H1 (cell line): Measurements from ENCODE around the gene PROK2. TPM values are rescaled to one million over a fixed set of nuclear protein-coding genes. Genes with fewer than 3 reads are reported as not detected.

ENCODE experiments used
- CTCF ChIA-PET: fragments of 300-600 bp; sonication (Branson Sonifier 250); formaldehyde crosslinking; loops from one replicate; lab custom pipeline; 2021; ENCODE audit not compliant: partially characterized antibody; lab: Charles Lee
- POLR2A ChIA-PET: fragments of 300-600 bp; sonication (Branson Sonifier 250); formaldehyde crosslinking; loops from one replicate; lab custom pipeline; 2021; ENCODE audit warnings: inconsistent platforms; ENCODE audit not compliant: partially characterized antibody; lab: Charles Lee
- DNase-seq, 2 experiments: peaks; one replicate each; pipeline versions ENCODE4 v3.0.0 to v3.0.0-alpha.2; 2010 to 2022; ENCODE audit warnings: low spot score in 2 of 2, low read depth in 1 of 2, mixed read lengths in 1 of 2
- FAIRE-seq: peaks from 2 replicates; lab custom pipeline; 2011; peaks lifted over from hg19 to GRCh38; lab: Jason Lieb, UNC
- H2AFZ ChIP-seq: 2 replicates; pipeline ENCODE4 v1.8.1; 2012; ENCODE audit warnings: low read length, inconsistent platforms
- H2AK5ac ChIP-seq: 2 replicates; pipeline ENCODE4 v1.6.1; 2013; ENCODE audit warnings: low read depth, low read length
- H2BK120ac ChIP-seq: replicated peaks from 2 replicates; pipeline ENCODE3; 2013; ENCODE audit warnings: low read depth, low read length, inconsistent platforms
- H2BK12ac ChIP-seq: 2 replicates; pipeline ENCODE4 v1.6.1; 2013; ENCODE audit warnings: low read depth, low read length
- H2BK15ac ChIP-seq: 2 replicates; pipeline ENCODE4 v1.6.1; 2013; ENCODE audit warnings: low read length
- H2BK20ac ChIP-seq: 2 replicates; pipeline ENCODE4 v1.6.1; 2013; ENCODE audit warnings: low read length
- H2BK5ac ChIP-seq: 2 replicates; pipeline ENCODE4 v1.6.1; 2013; ENCODE audit warnings: low read depth, low read length
- H3K14ac ChIP-seq: 2 replicates; pipeline ENCODE4 v1.6.1; 2013; ENCODE audit warnings: inconsistent platforms; ENCODE audit not compliant: insufficient read length
- H3K18ac ChIP-seq: 2 replicates; pipeline ENCODE4 v1.6.1; 2013; ENCODE audit warnings: low read length; ENCODE audit errors: extremely low read depth
- H3K23ac ChIP-seq: 2 replicates; pipeline ENCODE4 v1.6.1; 2013; ENCODE audit warnings: inconsistent platforms; ENCODE audit not compliant: insufficient read length
- H3K23me2 ChIP-seq: 2 replicates; pipeline ENCODE4 v1.6.1; 2013; ENCODE audit warnings: low read depth, low read length
- H3K27ac ChIP-seq: 2 replicates; pipeline ENCODE4 v1.6.1; 2011; ENCODE audit warnings: low read depth, low read length, inconsistent platforms
- H3K27me3 ChIP-seq, 4 experiments: replicated peaks in 1 of 4; 1 replicate in 1 of 4; 2 replicates in 3 of 4; pipeline versions ENCODE4 v1.6.1 to v1.8.1; 2011 to 2013; ENCODE audit warnings: low read length in 3 of 4, mild to moderate bottlenecking in 3 of 4, inconsistent platforms in 2 of 4, mixed read lengths in 2 of 4, moderate library complexity in 1 of 4; ENCODE audit not compliant: control insufficient read depth in 3 of 4, insufficient read depth in 3 of 4; ENCODE audit errors: extremely low read depth in 1 of 4
- H3K36me3 ChIP-seq, 4 experiments: 2 replicates each; pipeline versions ENCODE4 v1.6.1 to v1.8.1; 2011 to 2013; ENCODE audit warnings: mild to moderate bottlenecking in 4 of 4, low read length in 3 of 4, moderate library complexity in 2 of 4, control low read depth in 1 of 4, inconsistent platforms in 1 of 4; ENCODE audit not compliant: insufficient read depth in 4 of 4, control insufficient read depth in 2 of 4
- H3K4ac ChIP-seq: replicated peaks from 2 replicates; pipeline ENCODE3; 2013; ENCODE audit warnings: low read length, low read depth, mixed read lengths, inconsistent platforms; ENCODE audit not compliant: insufficient read length
- H3K4me1 ChIP-seq, 4 experiments: replicated peaks in 1 of 4; 1 replicate in 1 of 4; 2 replicates in 3 of 4; pipeline versions ENCODE4 v1.6.1 to v1.8.1; 2011 to 2013; ENCODE audit warnings: low read length in 3 of 4, inconsistent platforms in 2 of 4, mixed read lengths in 1 of 4; ENCODE audit not compliant: insufficient read depth in 4 of 4, control insufficient read depth in 3 of 4
- H3K4me2 ChIP-seq, 2 experiments: 2 replicates each; pipeline versions ENCODE4 v1.6.1 to v1.8.1; 2011 to 2013; ENCODE audit warnings: low read depth in 2 of 2, low read length in 2 of 2, control low read depth in 1 of 2, inconsistent platforms in 1 of 2, mild to moderate bottlenecking in 1 of 2; ENCODE audit not compliant: insufficient read depth in 1 of 2
- H3K4me3 ChIP-seq, 4 experiments: fragments of 200-600, 300-600 bp in 1 of 4; sonication (generic), shearing (Covaris generic), sonication (Bioruptor Twin) in 1 of 4; 2 replicates each; pipeline versions ENCODE4 v1.5.1 to v1.8.1; 2011 to 2016; ENCODE audit warnings: low read length in 4 of 4, low read depth in 3 of 4, control low read depth in 2 of 4, inconsistent platforms in 2 of 4, mild to moderate bottlenecking in 2 of 4, mixed read lengths in 1 of 4, moderate library complexity in 1 of 4; ENCODE audit not compliant: insufficient read depth in 2 of 4; ENCODE audit errors: extremely low read depth in 1 of 4
- H3K56ac ChIP-seq: replicated peaks from 2 replicates; pipeline ENCODE3; 2013; ENCODE audit warnings: low read depth, mild to moderate bottlenecking, mixed read lengths, low read length, inconsistent platforms; ENCODE audit not compliant: insufficient read length
- H3K79me1 ChIP-seq: 2 replicates; pipeline ENCODE4 v1.6.1; 2013; ENCODE audit warnings: low read depth, low read length, control low read depth
- H3K79me2 ChIP-seq, 2 experiments: 2 replicates each; pipeline versions ENCODE4 v1.6.1 to v1.8.1; 2012 to 2013; ENCODE audit warnings: low read length in 2 of 2, mild to moderate bottlenecking in 2 of 2, inconsistent platforms in 1 of 2; ENCODE audit not compliant: insufficient read depth in 2 of 2, control insufficient read depth in 1 of 2
- H3K9ac ChIP-seq, 4 experiments: replicated peaks in 1 of 4; 1 replicate in 1 of 4; 2 replicates in 3 of 4; pipeline versions ENCODE4 v1.6.1 to v1.8.1; 2011 to 2013; ENCODE audit warnings: low read depth in 3 of 4, low read length in 3 of 4, control low read depth in 2 of 4, mild to moderate bottlenecking in 2 of 4, moderate library complexity in 2 of 4, inconsistent platforms in 1 of 4; ENCODE audit errors: extremely low read depth in 1 of 4
- H3K9me3 ChIP-seq, 2 experiments: 2 replicates each; pipeline versions ENCODE4 v1.6.1 to v1.8.1; 2012 to 2013; ENCODE audit warnings: mild to moderate bottlenecking in 2 of 2, moderate library complexity in 2 of 2, control low read depth in 1 of 2, inconsistent platforms in 1 of 2, low read depth in 1 of 2, low read length in 1 of 2, mixed read lengths in 1 of 2; ENCODE audit not compliant: insufficient read depth in 2 of 2
- H4K20me1 ChIP-seq, 2 experiments: replicated peaks in 1 of 2; 2 replicates each; pipeline versions ENCODE3 to v1.8.1; 2011 to 2013; ENCODE audit warnings: inconsistent platforms in 2 of 2, low read length in 2 of 2, mild to moderate bottlenecking in 1 of 2; ENCODE audit not compliant: insufficient read depth in 2 of 2, control insufficient read depth in 1 of 2
- H4K5ac ChIP-seq: 2 replicates; pipeline ENCODE4 v1.6.1; 2013; ENCODE audit warnings: low read length, low read depth, mixed read lengths, inconsistent platforms; ENCODE audit not compliant: insufficient read length
- H4K8ac ChIP-seq: 2 replicates; pipeline ENCODE4 v1.8.0; 2013; ENCODE audit warnings: mild to moderate bottlenecking, moderate library complexity, low read length, inconsistent platforms; ENCODE audit not compliant: insufficient read depth; ENCODE audit errors: extremely low read depth
- H4K91ac ChIP-seq: replicated peaks from 2 replicates; pipeline ENCODE3; 2013; ENCODE audit warnings: low read length, mixed read lengths, inconsistent platforms; ENCODE audit not compliant: insufficient read length
- EP300 ChIP-seq, 2 experiments: IDR thresholded peaks; 1 replicate in 1 of 2; 2 replicates in 1 of 2; pipeline ENCODE4 v1.6.1; 2011 to 2012; ENCODE audit warnings: low read depth in 2 of 2, low read length in 2 of 2, mild to moderate bottlenecking in 2 of 2, borderline replicate concordance in 1 of 2, inconsistent platforms in 1 of 2, moderate library complexity in 1 of 2
- WGBS, 2 experiments: shearing (Covaris generic) in 1 of 2; methylation state at CpG; one replicate each; pipeline versions ENCODE4 v1.1.6 to v1.1.7; 2013 to 2015; ENCODE audit warnings: low lambda C conversion rate in 2 of 2, mixed read lengths in 2 of 2, inconsistent platforms in 1 of 2, low coverage in 1 of 2, missing lambda C conversion rate in 1 of 2; ENCODE audit not compliant: insufficient replicate concordance in 2 of 2, insufficient coverage in 1 of 2, insufficient read length in 1 of 2; ENCODE audit errors: extremely low coverage in 1 of 2, missing lambda C conversion rate in 1 of 2; 5-methylcytosine and 5-hydroxymethylcytosine counted together
- polyA plus RNA-seq, 7 experiments: library from polyadenylated mRNA; depleted of rRNA in 3 of 7; stranded (reverse) in 5 of 7; unstranded in 2 of 7; fragments of >200 nt in 5 of 7; fragments of 200-250 nt in 2 of 7; gene quantifications; 1 replicate in 5 of 7; 2 replicates in 1 of 7; 4 replicates in 1 of 7; pipeline versions ENCODE4 v1.2.1 to v1.2.3, GENCODE V29; 2011 to 2013; ENCODE audit warnings: missing spikeins in 2 of 7, mixed read lengths in 2 of 7
- total RNA-seq: library from RNA; stranded (reverse); fragmentation: NEBNext Ultra II Directional; extraction: Animal tissue kit (Norgen Biotek cat#: 25700); gene quantifications from 2 replicates; pipeline ENCODE4 v1.2.1, GENCODE V29; 2021

Gene PROK2
- total and polyA plus RNA-seq, 2 of the 8 experiments (the other 6 are each of a cell fraction or from before 2014, with no cell fraction given), result 0.50 to 1.8 TPM

DNA sequence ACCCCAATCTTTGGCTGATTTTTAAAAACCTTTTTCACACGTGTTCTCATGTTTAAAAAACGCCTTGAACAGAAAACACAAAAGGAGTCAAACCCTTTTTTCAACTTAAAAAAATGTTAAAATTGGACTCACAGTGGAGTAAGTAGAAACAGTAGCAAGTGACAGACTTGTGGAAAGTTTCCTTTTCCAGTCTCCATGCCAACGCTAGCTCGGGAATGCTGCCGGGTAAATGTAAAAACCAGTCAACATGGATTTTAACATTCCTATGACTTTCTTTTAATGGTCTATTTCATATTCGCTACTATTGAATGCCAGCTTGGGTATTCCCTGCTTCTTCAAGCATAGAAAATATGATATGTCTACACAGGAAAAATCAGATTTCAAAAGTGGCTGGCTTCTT, 1.6 kb upstream of the PROK2 start:
- ChIA-PET CTCF (interaction anchor here (1.2 kb wide), 1 partner anchor 13 kb away, joined by 4 read pairs; no protein-coding TSS in a partner anchor), POLR2A (no interaction called here)
- no peak overlapping the region for H2AFZ ChIP-seq
- no peak overlapping the region for H3K4ac ChIP-seq
- H3K56ac ChIP-seq, result no peak overlapping the region
- H4K91ac ChIP-seq, result no peak overlapping the region
- no peak overlapping the region for H2BK120ac ChIP-seq
- no peaks in the 10 kb centered on the region for H3K9me3 ChIP-seq
- no peak overlapping the region for H4K8ac ChIP-seq
- H3K9ac ChIP-seq, result no peak overlapping the region
- H3K14ac ChIP-seq, result no peak overlapping the region
- no peak overlapping the region for H4K5ac ChIP-seq
- no peak overlapping the region for H3K27ac ChIP-seq
- peaks cover 7% of the 10 kb centered on the region; the same call in 1 of the 2 replicates for H3K23me2 ChIP-seq
- no peak for TF ChIP-seq EP300 (IDR thresholded peaks at IDR 0.05; ENCODE audit: borderline replicate concordance in 1 of 2, low read depth in 2 of 2, low read length in 2 of 2)
- H2BK5ac ChIP-seq, result no peak overlapping the region
- H3K4me1 ChIP-seq, result peaks cover 0 to 9% (median 6%) of the 10 kb centered on the region in 4 experiments; a peak in 4 of 7 replicates
- no peak overlapping the region for H3K18ac ChIP-seq
- DNase-seq, result no peak
- no peak overlapping the region for H2BK20ac ChIP-seq
- H2BK15ac ChIP-seq, result no peak overlapping the region
- H3K79me1 ChIP-seq, result no peaks in the 10 kb centered on the region
- peak overlapping the region; percentile 88 to 96; a peak in 2 of 4 replicates for H3K4me2 ChIP-seq
- no peak overlapping the region for H3K23ac ChIP-seq
- peaks cover 19 to 52% (median 34%) of the 10 kb centered on the region in 4 experiments for H3K27me3 ChIP-seq
- H2AK5ac ChIP-seq, result no peak overlapping the region
- no peak overlapping the region for H2BK12ac ChIP-seq
- 44% methylated on average over 6 of the region's 6 CpGs; no CpG with 5 or more reads in 1 of the 2 experiments for WGBS, 2 experiments
- no peaks in the 10 kb centered on the region for H3K79me2 ChIP-seq
- H3K4me3 ChIP-seq, result peak overlapping the region in 1 of 4 experiments; percentile 64; a peak in 2 of 8 replicates
- no peaks in the 10 kb centered on the region for H4K20me1 ChIP-seq
- no peak for FAIRE-seq
- H3K36me3 ChIP-seq, result no peaks in the 10 kb centered on the region
